ENCODE data around the gene GOLPH3.

DNA sequence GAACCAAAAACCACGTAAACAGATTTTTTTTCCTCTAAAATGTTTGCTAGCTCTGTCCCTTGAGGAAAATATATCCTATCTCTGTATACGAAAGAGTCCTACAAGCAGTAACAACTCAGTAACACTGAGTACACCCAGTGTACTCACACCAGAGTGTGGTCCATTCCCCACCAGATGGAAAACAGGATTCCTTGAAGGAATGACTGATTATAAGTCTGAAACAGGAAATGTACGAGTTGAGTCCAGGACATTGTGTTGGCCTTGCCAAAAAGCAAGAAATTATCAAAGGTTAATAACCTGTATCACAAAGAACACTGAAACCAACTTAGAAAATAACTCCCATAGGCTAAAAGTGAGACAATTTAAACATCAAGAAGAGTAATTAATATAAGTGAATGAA, 20.4 kb downstream of the GOLPH3 start:
- TF ChIP-seq, protein P1, sequence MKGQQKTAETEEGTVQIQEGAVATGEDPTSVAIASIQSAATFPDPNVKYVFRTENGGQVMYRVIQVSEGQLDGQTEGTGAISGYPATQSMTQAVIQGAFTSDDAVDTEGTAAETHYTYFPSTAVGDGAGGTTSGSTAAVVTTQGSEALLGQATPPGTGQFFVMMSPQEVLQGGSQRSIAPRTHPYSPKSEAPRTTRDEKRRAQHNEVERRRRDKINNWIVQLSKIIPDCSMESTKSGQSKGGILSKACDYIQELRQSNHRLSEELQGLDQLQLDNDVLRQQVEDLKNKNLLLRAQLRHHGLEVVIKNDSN (IDR thresholded peaks at IDR 0.05), result no peak
- no peak for TF ChIP-seq CEBPB (IDR thresholded peaks at IDR 0.05)
- no peak for TF ChIP-seq TAF1 (IDR thresholded peaks at IDR 0.05; ENCODE audit: low read depth)
- TF ChIP-seq, protein P2, sequence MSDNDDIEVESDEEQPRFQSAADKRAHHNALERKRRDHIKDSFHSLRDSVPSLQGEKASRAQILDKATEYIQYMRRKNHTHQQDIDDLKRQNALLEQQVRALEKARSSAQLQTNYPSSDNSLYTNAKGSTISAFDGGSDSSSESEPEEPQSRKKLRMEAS (IDR thresholded peaks at IDR 0.05), result no peak
- TF ChIP-seq CREB1 (IDR thresholded peaks at IDR 0.05; ENCODE audit: low read depth), result no peak

All from Ishikawa (cell line).